Endothelial cell (in vitro differentiated cells): ENCODE data around the gene NKAIN2. TPM values are rescaled to one million over a fixed set of nuclear protein-coding genes. Genes with fewer than 3 reads are reported as not detected.

Experiments used
- DNase-seq: peaks from one replicate; pipeline ENCODE4 v3.0.0; 2021; ENCODE audit warnings: low spot score
- H3K27ac Mint-ChIP-seq: one replicate; pipeline ENCODE4 v1.8.0; 2021; ENCODE audit warnings: mixed read lengths, inconsistent platforms; ENCODE audit not compliant: unreplicated experiment
- H3K27me3 Mint-ChIP-seq: one replicate; pipeline ENCODE4 v1.8.0; 2021; ENCODE audit warnings: mild to moderate bottlenecking, moderate library complexity, mixed read lengths, inconsistent platforms; ENCODE audit not compliant: unreplicated experiment
- H3K36me3 Mint-ChIP-seq: one replicate; pipeline ENCODE4 v1.8.0; 2021; ENCODE audit warnings: mild to moderate bottlenecking, low read depth, mixed read lengths, inconsistent platforms; ENCODE audit not compliant: unreplicated experiment
- H3K4me1 Mint-ChIP-seq: one replicate; pipeline ENCODE4 v1.8.0; 2021; ENCODE audit warnings: mild to moderate bottlenecking, mixed read lengths, inconsistent platforms; ENCODE audit not compliant: unreplicated experiment
- H3K4me3 Mint-ChIP-seq: one replicate; pipeline ENCODE4 v1.8.0; 2021; ENCODE audit warnings: mild to moderate bottlenecking, mixed read lengths, inconsistent platforms; ENCODE audit not compliant: unreplicated experiment
- H3K9me3 Mint-ChIP-seq: one replicate; pipeline ENCODE4 v1.8.0; 2021; ENCODE audit warnings: mixed read lengths, inconsistent platforms; ENCODE audit not compliant: unreplicated experiment
- CTCF ChIP-seq: fragments of 200-600 bp; sonication (generic); IDR thresholded peaks from one replicate; pipeline ENCODE4 v1.5.0; 2021; ENCODE audit warnings: antibody characterized with exemption; ENCODE audit not compliant: unreplicated experiment
- total RNA-seq: library from RNA; stranded (reverse); fragmentation: NEBNext Ultra II Directional; extraction: Animal tissue kit (Norgen Biotek cat#: 25700); gene quantifications from one replicate; pipeline ENCODE4 v1.2.1, GENCODE V29; 2021; ENCODE audit not compliant: unreplicated experiment

The NKAIN2 gene
- total RNA-seq, 1 donor from 2014 or later = 9.5 TPM

GRCh38 chr6:124536842-124537191 is 733.2 kb downstream of the NKAIN2 start:
- Mint-ChIP-seq H3K27me3 (no peaks in the 10 kb centered on the region), H3K4me1 (peaks cover 4% of the 10 kb centered on the region), H3K36me3 (no peaks in the 10 kb centered on the region), H3K27ac (no peak overlapping the region), H3K4me3 (no peak overlapping the region), H3K9me3 (no peaks in the 10 kb centered on the region)
- TF ChIP-seq CTCF = no peak
- no peak for DNase-seq

GRCh38 chr6:124539096-124539495 is 735.4 kb downstream of the NKAIN2 start:
- H3K36me3 Mint-ChIP-seq = no peaks in the 10 kb centered on the region

GRCh38 chr6:124541573-124541972 is 737.9 kb downstream of the NKAIN2 start:
- no peak for TF ChIP-seq CTCF
- no peaks in the 10 kb centered on the region for H3K9me3 Mint-ChIP-seq
- no peak overlapping the region for H3K4me3 Mint-ChIP-seq
- peaks cover 1% of the 10 kb centered on the region for H3K27me3 Mint-ChIP-seq
- H3K4me1 Mint-ChIP-seq = no peaks in the 10 kb centered on the region
- no peak for DNase-seq
- H3K36me3 Mint-ChIP-seq = no peaks in the 10 kb centered on the region
- H3K27ac Mint-ChIP-seq = no peak overlapping the region

More at GRCh38 chr6:124539096-124539495, 735.4 kb downstream of the NKAIN2 start:
- no peak overlapping the region for H3K27ac Mint-ChIP-seq
- H3K4me1 Mint-ChIP-seq = no peaks in the 10 kb centered on the region
- no peak overlapping the region for H3K4me3 Mint-ChIP-seq
- no peak for DNase-seq
- no peaks in the 10 kb centered on the region for H3K9me3 Mint-ChIP-seq
- peaks cover 1% of the 10 kb centered on the region for H3K27me3 Mint-ChIP-seq
- no peak for TF ChIP-seq CTCF

GRCh38 chr6:124546601-124547000 is 742.9 kb downstream of the NKAIN2 start:
- H3K27ac Mint-ChIP-seq = no peak overlapping the region
- H3K27me3 Mint-ChIP-seq = peaks cover 1% of the 10 kb centered on the region
- no peak for TF ChIP-seq CTCF
- no peak overlapping the region for H3K4me3 Mint-ChIP-seq
- H3K9me3 Mint-ChIP-seq = no peaks in the 10 kb centered on the region
- no peaks in the 10 kb centered on the region for H3K36me3 Mint-ChIP-seq
- no peak for DNase-seq
- H3K4me1 Mint-ChIP-seq = no peaks in the 10 kb centered on the region

- no peak for DNase-seq
- Mint-ChIP-seq H3K36me3 (no peaks in the 10 kb centered on the region), H3K4me3 (no peak overlapping the region), H3K27me3 (peaks cover 2% of the 10 kb centered on the region), H3K4me1 (no peaks in the 10 kb centered on the region), H3K9me3 (no peaks in the 10 kb centered on the region), H3K27ac (no peak overlapping the region)
- TF ChIP-seq CTCF = no peak
Observed at GRCh38 chr6:124551711-124552233, 748.1 kb downstream of the NKAIN2 start.
